Measurements from ENCODE around the gene BCCIP. TPM values are rescaled to one million over a fixed set of nuclear protein-coding genes. Genes with fewer than 3 reads are reported as not detected.

Gene BCCIP
- total and polyA plus RNA-seq, 4 donors: 30.5 to 55.0 (median 38.4) TPM

GRCh38 chr10:125795128-125795527 lies 28.2 kb upstream of the BCCIP start:
- DNase-seq (no peak), ATAC-seq (ENCODE audit: low FRiP score) (peak; percentile 6)
- H3K4me3 ChIP-seq (ENCODE audit: low read length in 2 of 2): no peak overlapping the region
- peaks cover 0 to 11% of the 10 kb centered on the region in 2 donors for H3K36me3 ChIP-seq (ENCODE audit: control insufficient read depth in 1 of 2, insufficient read depth in 2 of 2, low read length in 1 of 2)
- no peaks in the 10 kb centered on the region for H3K27me3 ChIP-seq (ENCODE audit: control insufficient read depth in 1 of 2, insufficient read depth in 2 of 2, low read length in 1 of 2)
- no peaks in the 10 kb centered on the region for H3K4me1 ChIP-seq (ENCODE audit: control insufficient read depth in 1 of 2, insufficient read depth in 2 of 2, low read length in 2 of 2)
- WGBS, 2 donors: 71 to 77% methylated on average over 2 of the region's 2 CpGs
- intact Hi-C loops (cut with DNase I): no loop called here
- no peaks in the 10 kb centered on the region for H3K9me3 ChIP-seq (ENCODE audit: control insufficient read depth, low read length)
- no peak overlapping the region for H3K27ac ChIP-seq (ENCODE audit: low read depth in 1 of 2, low read length in 2 of 2)

DNA sequence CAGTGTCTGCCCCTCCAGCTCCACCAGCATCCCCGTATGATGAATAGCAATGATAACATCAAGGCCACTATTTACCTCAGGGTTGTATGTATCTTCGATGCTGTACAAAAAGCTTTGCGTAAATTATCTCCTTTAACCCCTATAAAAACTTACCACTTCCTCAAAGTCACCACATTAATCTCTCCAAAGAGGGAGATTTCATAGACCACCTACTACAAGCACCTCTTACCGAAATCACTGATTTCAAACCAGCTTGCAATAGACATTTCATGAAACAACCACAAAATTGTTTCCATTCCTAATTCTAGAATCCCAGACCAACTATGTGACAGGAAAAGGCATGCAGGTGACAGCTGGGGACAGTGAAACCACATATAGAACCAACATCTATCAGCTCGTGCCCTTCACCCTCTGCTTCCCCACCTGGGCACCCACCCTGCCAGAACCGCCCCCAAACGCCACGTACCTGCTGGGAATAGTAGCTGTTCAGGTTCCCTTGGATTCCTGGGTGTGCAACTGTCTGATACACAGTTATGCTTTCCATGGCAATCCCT lies 27.6 kb upstream of the BCCIP start:
- 81 to 87% methylated on average over 8 of the region's 8 CpGs for WGBS, 2 donors
- H3K36me3 ChIP-seq (ENCODE audit: control insufficient read depth in 1 of 2, insufficient read depth in 2 of 2, low read length in 1 of 2): peaks cover 0 to 11% of the 10 kb centered on the region in 2 donors
- H3K4me1 ChIP-seq (ENCODE audit: control insufficient read depth in 1 of 2, insufficient read depth in 2 of 2, low read length in 2 of 2): no peaks in the 10 kb centered on the region
- intact Hi-C loops (cut with DNase I): no loop called here
- no peak overlapping the region for H3K27ac ChIP-seq (ENCODE audit: low read depth in 1 of 2, low read length in 2 of 2)
- H3K9me3 ChIP-seq (ENCODE audit: control insufficient read depth, low read length): no peaks in the 10 kb centered on the region
- H3K4me3 ChIP-seq (ENCODE audit: low read length in 2 of 2): no peak overlapping the region
- H3K27me3 ChIP-seq (ENCODE audit: control insufficient read depth in 1 of 2, insufficient read depth in 2 of 2, low read length in 1 of 2): no peaks in the 10 kb centered on the region
- no peak for DNase-seq
- no peak for ATAC-seq (ENCODE audit: low FRiP score)

DNA sequence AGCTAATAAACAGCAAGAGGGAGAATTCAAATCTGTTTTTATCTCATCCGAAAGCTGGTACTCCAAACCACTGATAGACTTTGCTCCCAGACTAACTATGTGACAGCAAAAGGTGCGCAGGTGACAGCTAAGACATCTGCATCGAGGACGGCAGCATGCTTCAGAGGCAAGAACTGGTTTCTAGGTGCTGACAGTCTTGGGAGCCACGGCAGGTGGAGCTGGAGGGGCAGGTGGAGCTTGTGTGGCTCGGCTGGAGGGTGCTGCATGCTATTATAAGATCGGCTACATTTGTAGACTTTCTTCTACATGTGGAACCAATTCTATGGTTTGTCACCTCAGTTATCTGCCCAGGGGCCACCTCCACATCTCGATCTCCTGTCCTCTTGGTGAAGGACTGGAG lies 25.9 kb upstream of the BCCIP start:
- Histone ChIP-seq H3K27ac (ENCODE audit: low read depth in 1 of 2, low read length in 2 of 2) (no peak overlapping the region), H3K4me3 (ENCODE audit: low read length in 2 of 2) (no peak overlapping the region), H3K9me3 (ENCODE audit: control insufficient read depth, low read length) (no peaks in the 10 kb centered on the region), H3K36me3 (ENCODE audit: control insufficient read depth in 1 of 2, insufficient read depth in 2 of 2, low read length in 1 of 2) (peaks cover 0 to 10% of the 10 kb centered on the region in 2 donors), H3K4me1 (ENCODE audit: control insufficient read depth in 1 of 2, insufficient read depth in 2 of 2, low read length in 2 of 2) (no peaks in the 10 kb centered on the region), H3K27me3 (ENCODE audit: control insufficient read depth in 1 of 2, insufficient read depth in 2 of 2, low read length in 1 of 2) (no peaks in the 10 kb centered on the region)
- intact Hi-C loops (cut with DNase I): no loop called here
- DNase-seq (no peak), ATAC-seq (ENCODE audit: low FRiP score) (no peak)
- WGBS, 2 donors: 89 to 91% methylated on average over 8 of the region's 8 CpGs

DNA sequence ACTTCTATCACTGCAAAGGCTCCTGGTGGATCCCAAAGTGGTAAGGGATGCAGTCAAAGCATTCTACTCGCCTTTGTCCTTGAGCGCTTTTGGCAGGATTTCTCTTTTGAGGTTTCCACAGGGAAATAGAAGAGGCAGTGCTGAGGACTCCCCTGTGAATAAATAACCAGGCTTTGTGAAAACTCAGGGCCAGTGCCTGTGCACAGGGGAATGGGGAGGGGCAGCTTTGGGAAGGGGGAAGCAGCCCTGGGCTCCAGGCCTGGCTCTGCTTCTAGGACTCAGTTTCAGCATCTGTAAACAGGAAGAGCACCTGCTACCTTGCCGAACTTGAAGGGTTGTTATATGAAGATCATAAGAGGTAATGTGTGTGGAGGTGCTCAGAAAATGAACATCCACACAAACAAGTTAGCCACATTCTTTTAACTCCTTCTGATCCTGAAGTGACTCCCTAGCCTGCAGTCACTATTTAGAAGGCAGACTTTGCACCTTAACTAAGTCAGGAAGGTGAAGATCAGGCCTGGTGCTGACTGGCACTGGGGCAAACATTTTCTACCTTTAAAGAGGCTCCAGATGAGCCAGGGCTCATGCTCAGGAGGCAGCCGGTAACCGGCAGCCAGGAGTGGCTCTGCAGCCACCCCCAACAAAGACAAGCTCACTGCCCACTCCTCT lies 25.2 kb upstream of the BCCIP start:
- intact Hi-C loops (cut with DNase I): no loop called here
- Histone ChIP-seq H3K36me3 (ENCODE audit: control insufficient read depth in 1 of 2, insufficient read depth in 2 of 2, low read length in 1 of 2) (peaks cover 0 to 8% of the 10 kb centered on the region in 2 donors), H3K27ac (ENCODE audit: low read depth in 1 of 2, low read length in 2 of 2) (no peak overlapping the region), H3K9me3 (ENCODE audit: control insufficient read depth, low read length) (no peaks in the 10 kb centered on the region), H3K27me3 (ENCODE audit: control insufficient read depth in 1 of 2, insufficient read depth in 2 of 2, low read length in 1 of 2) (no peaks in the 10 kb centered on the region), H3K4me3 (ENCODE audit: low read length in 2 of 2) (no peak overlapping the region), H3K4me1 (ENCODE audit: control insufficient read depth in 1 of 2, insufficient read depth in 2 of 2, low read length in 2 of 2) (no peaks in the 10 kb centered on the region)
- DNase-seq: no peak
- ATAC-seq (ENCODE audit: low FRiP score): no peak
- WGBS, 2 donors: 52 to 65% methylated on average over 5 of the region's 5 CpGs

- no peaks in the 10 kb centered on the region for H3K9me3 ChIP-seq (ENCODE audit: control insufficient read depth, low read length)
- no peak for ATAC-seq (ENCODE audit: low FRiP score)
- WGBS, 2 donors: 88 to 89% methylated on average over 8 of the region's 8 CpGs
- H3K27me3 ChIP-seq (ENCODE audit: control insufficient read depth in 1 of 2, insufficient read depth in 2 of 2, low read length in 1 of 2): no peaks in the 10 kb centered on the region
- H3K27ac ChIP-seq (ENCODE audit: low read depth in 1 of 2, low read length in 2 of 2): no peak overlapping the region
- no peaks in the 10 kb centered on the region for H3K4me1 ChIP-seq (ENCODE audit: control insufficient read depth in 1 of 2, insufficient read depth in 2 of 2, low read length in 2 of 2)
- intact Hi-C loops (cut with DNase I): no loop called here
- H3K4me3 ChIP-seq (ENCODE audit: low read length in 2 of 2): no peak overlapping the region
- DNase-seq: no peak
- peaks cover 0 to 6% of the 10 kb centered on the region in 2 donors for H3K36me3 ChIP-seq (ENCODE audit: control insufficient read depth in 1 of 2, insufficient read depth in 2 of 2, low read length in 1 of 2)
Observed at GRCh38 chr10:125799451-125800182, 23.7 kb upstream of the BCCIP start.

- no peak overlapping the region for H3K27ac ChIP-seq (ENCODE audit: low read depth in 1 of 2, low read length in 2 of 2)
- DNase-seq: no peak
- no peak overlapping the region for H3K4me3 ChIP-seq (ENCODE audit: low read length in 2 of 2)
- no peaks in the 10 kb centered on the region for H3K27me3 ChIP-seq (ENCODE audit: control insufficient read depth in 1 of 2, insufficient read depth in 2 of 2, low read length in 1 of 2)
- WGBS, 2 donors: 90 to 95% methylated on average over 1 of the region's 1 CpG
- intact Hi-C loops (cut with DNase I): no loop called here
- no peaks in the 10 kb centered on the region for H3K9me3 ChIP-seq (ENCODE audit: control insufficient read depth, low read length)
- ATAC-seq (ENCODE audit: low FRiP score): no peak
- H3K36me3 ChIP-seq (ENCODE audit: control insufficient read depth in 1 of 2, insufficient read depth in 2 of 2, low read length in 1 of 2): peaks cover 3 to 4% of the 10 kb centered on the region in 2 donors
- H3K4me1 ChIP-seq (ENCODE audit: control insufficient read depth in 1 of 2, insufficient read depth in 2 of 2, low read length in 2 of 2): no peaks in the 10 kb centered on the region
Observed at GRCh38 chr10:125801574-125801973, 21.8 kb upstream of the BCCIP start.

- WGBS, 2 donors: 77 to 80% methylated on average over 5 of the region's 5 CpGs
- no peaks in the 10 kb centered on the region for H3K4me1 ChIP-seq (ENCODE audit: control insufficient read depth in 1 of 2, insufficient read depth in 2 of 2, low read length in 2 of 2)
- H3K27me3 ChIP-seq (ENCODE audit: control insufficient read depth in 1 of 2, insufficient read depth in 2 of 2, low read length in 1 of 2): no peaks in the 10 kb centered on the region
- H3K36me3 ChIP-seq (ENCODE audit: control insufficient read depth in 1 of 2, insufficient read depth in 2 of 2, low read length in 1 of 2): peaks cover 5% of the 10 kb centered on the region in 2 donors
- no peak for ATAC-seq (ENCODE audit: low FRiP score)
- no peak for DNase-seq
- H3K27ac ChIP-seq (ENCODE audit: low read depth in 1 of 2, low read length in 2 of 2): no peak overlapping the region
- intact Hi-C loops (cut with DNase I): no loop called here
- no peaks in the 10 kb centered on the region for H3K9me3 ChIP-seq (ENCODE audit: control insufficient read depth, low read length)
- H3K4me3 ChIP-seq (ENCODE audit: low read length in 2 of 2): no peak overlapping the region
Observed at GRCh38 chr10:125802131-125802530, 21.2 kb upstream of the BCCIP start.

DNA sequence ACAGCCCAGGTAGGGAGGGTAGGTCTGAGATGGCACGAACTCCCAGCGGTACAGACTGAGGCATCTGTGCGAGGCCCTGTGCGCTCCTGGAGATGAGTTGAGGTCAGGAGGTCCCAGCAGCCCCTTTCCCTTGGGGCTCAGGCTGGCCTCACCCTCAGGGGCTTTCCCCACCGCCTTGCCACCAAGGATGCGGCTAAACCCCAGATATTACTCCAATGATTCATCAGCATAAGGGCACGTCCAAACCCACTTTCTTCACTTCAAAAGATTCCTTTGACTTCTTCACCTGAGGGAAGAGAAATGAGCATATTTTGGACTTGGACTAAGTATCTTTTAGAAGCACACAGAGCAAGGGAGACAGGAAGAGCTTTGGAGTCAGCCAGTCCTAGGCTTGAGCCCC lies 20.6 kb upstream of the BCCIP start:
- no peaks in the 10 kb centered on the region for H3K9me3 ChIP-seq (ENCODE audit: control insufficient read depth, low read length)
- DNase-seq: no peak
- H3K36me3 ChIP-seq (ENCODE audit: control insufficient read depth in 1 of 2, insufficient read depth in 2 of 2, low read length in 1 of 2): peaks cover 5 to 6% of the 10 kb centered on the region in 2 donors
- WGBS, 2 donors: 94 to 96% methylated on average over 7 of the region's 7 CpGs
- intact Hi-C loops (cut with DNase I): no loop called here
- ATAC-seq (ENCODE audit: low FRiP score): no peak
- no peaks in the 10 kb centered on the region for H3K27me3 ChIP-seq (ENCODE audit: control insufficient read depth in 1 of 2, insufficient read depth in 2 of 2, low read length in 1 of 2)
- no peaks in the 10 kb centered on the region for H3K4me1 ChIP-seq (ENCODE audit: control insufficient read depth in 1 of 2, insufficient read depth in 2 of 2, low read length in 2 of 2)
- no peak overlapping the region for H3K27ac ChIP-seq (ENCODE audit: low read depth in 1 of 2, low read length in 2 of 2)
- H3K4me3 ChIP-seq (ENCODE audit: low read length in 2 of 2): no peak overlapping the region

- no peak for ATAC-seq (ENCODE audit: low FRiP score)
- H3K27ac ChIP-seq (ENCODE audit: low read depth in 1 of 2, low read length in 2 of 2): no peak overlapping the region
- intact Hi-C loops (cut with DNase I): no loop called here
- H3K36me3 ChIP-seq (ENCODE audit: control insufficient read depth in 1 of 2, insufficient read depth in 2 of 2, low read length in 1 of 2): peaks cover 7 to 14% of the 10 kb centered on the region in 2 donors
- no peaks in the 10 kb centered on the region for H3K27me3 ChIP-seq (ENCODE audit: control insufficient read depth in 1 of 2, insufficient read depth in 2 of 2, low read length in 1 of 2)
- H3K9me3 ChIP-seq (ENCODE audit: control insufficient read depth, low read length): no peaks in the 10 kb centered on the region
- H3K4me3 ChIP-seq (ENCODE audit: low read length in 2 of 2): no peak overlapping the region
- no peak for DNase-seq
- H3K4me1 ChIP-seq (ENCODE audit: control insufficient read depth in 1 of 2, insufficient read depth in 2 of 2, low read length in 2 of 2): no peaks in the 10 kb centered on the region
- 86 to 87% methylated on average over 1 of the region's 1 CpG for WGBS, 2 donors
Observed at GRCh38 chr10:125808047-125808446, 15.3 kb upstream of the BCCIP start.

Measured in aorta (tissue), 5 donors.